Ishikawa (cell line): ENCODE data around the gene FOXB2.

Source experiments
- CEBPB ChIP-seq: IDR thresholded peaks from 2 replicates; pipeline ENCODE4 v1.6.1; 2012
- CREB1 ChIP-seq: IDR thresholded peaks from 2 replicates; pipeline ENCODE4 v1.6.1; 2012; ENCODE audit warnings: low read depth
- EGR1 ChIP-seq: IDR thresholded peaks from 2 replicates; pipeline ENCODE4 v1.6.1; 2012
- EP300 ChIP-seq: IDR thresholded peaks from 2 replicates; pipeline ENCODE4 v1.6.1; 2012; ENCODE audit warnings: borderline replicate concordance
- FOXM1 ChIP-seq: IDR thresholded peaks from 2 replicates; pipeline ENCODE4 v1.6.1; 2012; ENCODE audit warnings: low read depth, borderline replicate concordance
- NFIC ChIP-seq: IDR thresholded peaks from 2 replicates; pipeline ENCODE4 v1.6.1; 2012
- RAD21 ChIP-seq: IDR thresholded peaks from 2 replicates; pipeline ENCODE4 v1.6.1; 2012; ENCODE audit warnings: low read depth
- TAF1 ChIP-seq: IDR thresholded peaks from 2 replicates; pipeline ENCODE4 v1.6.1; 2012; ENCODE audit warnings: low read depth, mild to moderate bottlenecking
- TCF12 ChIP-seq: IDR thresholded peaks from 2 replicates; pipeline ENCODE4 v1.6.1; 2012; ENCODE audit warnings: low read depth
- TEAD4 ChIP-seq: IDR thresholded peaks from 2 replicates; pipeline ENCODE4 v1.6.1; 2012
- USF1 ChIP-seq: IDR thresholded peaks from 2 replicates; pipeline ENCODE4 v1.6.1; 2012
- YY1 ChIP-seq: IDR thresholded peaks from 2 replicates; pipeline ENCODE4 v1.6.1; 2012; ENCODE audit warnings: low read depth
- ZBTB7A ChIP-seq: IDR thresholded peaks from 2 replicates; pipeline ENCODE4 v1.6.1; 2012; ENCODE audit warnings: low read depth
- TF ChIP-seq, protein P1 (sequence below): IDR thresholded peaks from 2 replicates; pipeline ENCODE4 v1.6.1; 2012
- TF ChIP-seq, protein P2 (sequence below): IDR thresholded peaks from 2 replicates; pipeline ENCODE4 v1.6.1; 2012; ENCODE audit warnings: low read depth, mild to moderate bottlenecking

The FOXB2 gene

DNA sequence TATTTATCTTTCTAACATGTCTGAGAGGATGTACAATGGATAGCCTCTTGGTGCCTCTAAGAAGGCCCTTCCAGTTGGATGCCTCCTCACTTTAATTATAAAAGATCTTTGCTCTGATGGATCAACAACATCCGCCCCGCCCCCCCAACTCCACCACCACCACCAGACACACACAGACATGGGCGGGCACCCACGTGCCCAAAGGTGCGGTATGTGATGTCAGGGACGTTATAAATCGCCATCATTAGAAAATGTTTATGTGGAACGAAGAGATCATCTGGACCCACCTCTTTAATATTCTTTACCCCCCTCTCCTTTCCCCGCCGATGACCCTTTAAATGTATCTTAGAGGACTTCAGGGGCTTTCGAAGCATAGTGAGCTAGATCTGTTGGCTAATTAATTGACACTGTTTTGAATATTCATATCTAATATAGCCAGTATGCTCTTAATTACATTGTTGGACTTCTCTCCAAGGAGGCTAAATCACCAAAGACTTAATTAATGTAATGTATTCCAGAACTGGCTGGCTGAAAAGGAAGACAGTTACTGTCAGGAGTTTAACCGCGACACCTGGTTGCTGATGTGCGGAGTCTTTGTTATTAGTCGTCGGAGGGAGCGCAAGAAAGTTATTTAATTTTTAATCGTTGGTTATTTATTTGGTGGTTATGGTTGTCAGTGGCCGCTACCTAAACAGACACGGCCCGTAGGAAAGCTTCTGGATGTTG lies 6.1 kb upstream of the FOXB2 start:
- no peak for TF ChIP-seq NFIC
- TF ChIP-seq USF1, result no peak
- no peak for TF ChIP-seq RAD21
- TF ChIP-seq ZBTB7A, result no peak
- no peak for TF ChIP-seq TCF12
- no peak for TF ChIP-seq EGR1
- no peak for TF ChIP-seq TEAD4
- no peak for TF ChIP-seq CREB1
- TF ChIP-seq, protein P1, sequence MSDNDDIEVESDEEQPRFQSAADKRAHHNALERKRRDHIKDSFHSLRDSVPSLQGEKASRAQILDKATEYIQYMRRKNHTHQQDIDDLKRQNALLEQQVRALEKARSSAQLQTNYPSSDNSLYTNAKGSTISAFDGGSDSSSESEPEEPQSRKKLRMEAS, result no peak
- TF ChIP-seq EP300, result no peak
- no peak for TF ChIP-seq YY1

DNA sequence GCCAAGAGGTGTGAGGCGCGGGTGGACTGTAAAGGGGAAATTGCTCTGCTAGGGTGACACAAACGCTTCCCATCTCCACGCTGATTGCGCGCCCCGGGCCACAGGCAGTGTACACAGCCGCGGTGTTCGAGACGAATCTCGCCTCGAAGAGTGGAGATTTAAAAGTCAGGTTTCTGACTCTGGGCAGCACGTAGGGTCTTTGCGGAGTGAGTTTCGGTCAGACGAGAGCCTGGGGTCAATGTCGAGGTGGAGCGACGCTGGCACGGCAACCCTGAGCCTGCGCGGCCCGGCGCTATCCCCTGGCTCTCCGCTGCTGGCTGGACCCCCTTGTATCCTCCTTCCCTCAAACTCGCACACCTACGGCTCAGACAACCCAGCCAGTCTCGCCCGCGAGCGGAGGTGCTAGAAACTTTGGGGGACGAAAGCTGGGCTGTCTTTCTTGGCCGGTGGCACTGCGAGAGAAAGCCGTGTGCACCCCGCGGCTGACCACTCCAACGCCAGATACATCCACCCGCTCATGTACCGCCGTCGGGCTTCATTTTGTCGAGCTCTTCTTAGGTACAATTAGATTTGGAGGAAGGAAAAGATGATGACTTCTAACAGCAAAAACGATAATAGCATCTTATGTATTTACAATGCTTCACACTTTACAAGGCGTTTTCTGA lies 5.4 kb upstream of the FOXB2 start:
- TF ChIP-seq, protein P2, sequence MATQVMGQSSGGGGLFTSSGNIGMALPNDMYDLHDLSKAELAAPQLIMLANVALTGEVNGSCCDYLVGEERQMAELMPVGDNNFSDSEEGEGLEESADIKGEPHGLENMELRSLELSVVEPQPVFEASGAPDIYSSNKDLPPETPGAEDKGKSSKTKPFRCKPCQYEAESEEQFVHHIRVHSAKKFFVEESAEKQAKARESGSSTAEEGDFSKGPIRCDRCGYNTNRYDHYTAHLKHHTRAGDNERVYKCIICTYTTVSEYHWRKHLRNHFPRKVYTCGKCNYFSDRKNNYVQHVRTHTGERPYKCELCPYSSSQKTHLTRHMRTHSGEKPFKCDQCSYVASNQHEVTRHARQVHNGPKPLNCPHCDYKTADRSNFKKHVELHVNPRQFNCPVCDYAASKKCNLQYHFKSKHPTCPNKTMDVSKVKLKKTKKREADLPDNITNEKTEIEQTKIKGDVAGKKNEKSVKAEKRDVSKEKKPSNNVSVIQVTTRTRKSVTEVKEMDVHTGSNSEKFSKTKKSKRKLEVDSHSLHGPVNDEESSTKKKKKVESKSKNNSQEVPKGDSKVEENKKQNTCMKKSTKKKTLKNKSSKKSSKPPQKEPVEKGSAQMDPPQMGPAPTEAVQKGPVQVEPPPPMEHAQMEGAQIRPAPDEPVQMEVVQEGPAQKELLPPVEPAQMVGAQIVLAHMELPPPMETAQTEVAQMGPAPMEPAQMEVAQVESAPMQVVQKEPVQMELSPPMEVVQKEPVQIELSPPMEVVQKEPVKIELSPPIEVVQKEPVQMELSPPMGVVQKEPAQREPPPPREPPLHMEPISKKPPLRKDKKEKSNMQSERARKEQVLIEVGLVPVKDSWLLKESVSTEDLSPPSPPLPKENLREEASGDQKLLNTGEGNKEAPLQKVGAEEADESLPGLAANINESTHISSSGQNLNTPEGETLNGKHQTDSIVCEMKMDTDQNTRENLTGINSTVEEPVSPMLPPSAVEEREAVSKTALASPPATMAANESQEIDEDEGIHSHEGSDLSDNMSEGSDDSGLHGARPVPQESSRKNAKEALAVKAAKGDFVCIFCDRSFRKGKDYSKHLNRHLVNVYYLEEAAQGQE, result no peak
- TF ChIP-seq EGR1 (no peak), CREB1 (no peak), FOXM1 (no peak), YY1 (no peak), USF1 (no peak), CEBPB (no peak), TCF12 (no peak), ZBTB7A (no peak), RAD21 (no peak)
- TF ChIP-seq, protein P1, result no peak

DNA sequence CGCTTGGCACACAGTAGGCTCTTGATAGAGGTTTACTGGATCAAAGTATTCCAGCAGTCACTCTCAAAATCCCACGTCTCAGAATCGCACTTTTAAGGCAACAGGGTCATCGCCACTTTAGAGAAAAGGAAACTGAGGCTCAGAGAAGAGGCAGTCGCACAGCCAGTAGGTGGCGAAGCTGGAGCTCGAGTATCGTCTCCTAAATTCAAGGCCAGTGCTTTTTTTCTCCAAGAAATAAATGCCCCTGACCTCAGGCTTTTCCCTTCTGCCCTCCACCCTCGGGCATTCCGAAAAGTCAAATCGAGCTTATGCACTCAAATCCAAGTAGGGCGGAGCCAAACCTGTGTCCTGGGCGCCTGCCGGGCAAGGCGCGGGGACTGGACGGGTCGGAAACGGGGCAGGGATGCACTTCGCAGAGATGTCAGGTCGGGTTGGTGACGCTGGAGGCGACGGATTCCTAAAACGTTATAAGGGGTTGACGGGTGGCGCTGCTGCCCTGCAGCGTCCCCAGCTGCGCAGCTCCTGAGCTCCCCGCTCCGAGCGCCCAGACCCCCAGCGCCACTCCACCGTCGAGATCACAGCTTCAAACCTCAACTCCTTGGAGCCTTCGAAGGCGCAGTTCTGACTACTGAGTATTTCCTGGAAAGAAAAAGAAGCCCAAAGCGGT lies 4.7 kb upstream of the FOXB2 start:
- no peak for TF ChIP-seq FOXM1
- TF ChIP-seq TAF1, result no peak
- no peak for TF ChIP-seq USF1
- TF ChIP-seq TCF12, result no peak
- no peak for TF ChIP-seq EGR1
- no peak for TF ChIP-seq TEAD4
- TF ChIP-seq, protein P1, result no peak
- no peak for TF ChIP-seq YY1
- TF ChIP-seq EP300, result no peak
- TF ChIP-seq NFIC, result no peak
- TF ChIP-seq CREB1, result no peak
- TF ChIP-seq CEBPB, result no peak
- TF ChIP-seq ZBTB7A, result no peak

DNA sequence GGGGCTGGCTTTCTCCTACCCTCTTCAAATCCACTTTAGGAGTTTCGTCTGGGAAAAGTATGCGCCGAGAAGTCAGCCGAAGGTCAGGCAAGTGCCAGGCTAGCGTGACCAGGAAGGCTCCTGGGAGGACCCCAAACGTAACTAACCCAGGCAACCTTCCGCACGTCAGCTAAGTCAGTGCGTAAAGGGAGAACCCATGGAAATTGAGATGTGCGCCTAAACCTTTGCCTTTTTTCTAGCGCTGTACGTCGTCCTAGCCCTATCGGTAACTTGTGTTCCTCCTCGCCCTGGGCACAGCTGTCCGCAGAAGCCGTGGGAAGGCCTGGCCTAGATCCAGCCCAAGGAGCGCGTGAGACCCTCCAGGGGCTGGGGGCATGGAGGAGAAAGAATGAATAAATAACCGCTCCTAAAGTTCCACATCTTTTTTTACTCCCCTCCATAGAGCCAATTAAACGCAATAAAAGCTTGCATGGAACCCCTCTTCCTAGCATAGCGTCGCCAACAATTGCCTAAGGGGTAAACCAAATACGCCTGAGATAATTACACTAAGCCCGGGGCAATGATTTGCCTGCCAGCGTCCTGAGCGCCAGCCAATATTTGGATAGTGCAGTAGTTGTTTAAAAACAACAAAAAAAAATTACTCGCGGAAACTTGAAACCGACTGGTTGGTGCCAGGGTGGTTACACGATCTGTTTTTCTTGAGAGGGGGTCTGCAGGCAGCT lies 4.0 kb upstream of the FOXB2 start:
- no peak for TF ChIP-seq USF1
- TF ChIP-seq FOXM1, result no peak
- TF ChIP-seq TAF1, result no peak
- TF ChIP-seq RAD21, result no peak
- no peak for TF ChIP-seq NFIC
- no peak for TF ChIP-seq CEBPB
- no peak for TF ChIP-seq EGR1
- no peak for TF ChIP-seq TCF12
- no peak for TF ChIP-seq YY1
- no peak for TF ChIP-seq ZBTB7A
- TF ChIP-seq, protein P1, result no peak

GRCh38 chr9:77016121-77016525 lies 3.3 kb upstream of the FOXB2 start:
- TF ChIP-seq CREB1 (no peak), FOXM1 (no peak), NFIC (no peak), YY1 (no peak), USF1 (no peak), TAF1 (no peak), TCF12 (no peak), EGR1 (no peak), RAD21 (no peak), EP300 (no peak), TEAD4 (no peak), CEBPB (no peak), ZBTB7A (no peak)
- TF ChIP-seq, protein P2, result no peak
- TF ChIP-seq, protein P1, result no peak
